HCT116 (cell line): ENCODE data around the gene GTPBP10. TPM values are rescaled to one million over a fixed set of nuclear protein-coding genes. Genes with fewer than 3 reads are reported as not detected.

ENCODE experiments used
- ATAC-seq: fragments of 200-7000 bp; cut with Tn5 transposase; 2 replicates; pipeline ENCODE4 v1.9.1; 2020; ENCODE audit warnings: mild to moderate bottlenecking, moderate library complexity
- BruUV-seq: library from RNA; stranded (reverse); fragments of 400-500 nt; replicated peaks from 2 replicates; lab custom pipeline; 2021; lab: Mats Ljungman, UMichigan
- CTCF ChIA-PET: fragments of 300-600 bp; sonication (Branson Sonifier 250); formaldehyde crosslinking; loops from one replicate; lab custom pipeline; 2021; ENCODE audit warnings: antibody characterized with exemption; lab: Charles Lee
- POLR2A ChIA-PET: fragments of 300-600, 350-600 bp; sonication (Branson Sonifier 250); formaldehyde crosslinking; loops from one replicate; lab custom pipeline; 2021; ENCODE audit warnings: antibody characterized with exemption; lab: Charles Lee
- RAD21 ChIA-PET, 2 experiments: fragments of 300-600 bp; sonication (Branson Sonifier 250); formaldehyde crosslinking; loops; one replicate each; lab custom pipeline; 2023; ENCODE audit warnings: low total read pairs in 2 of 2; ENCODE audit not compliant: uncharacterized antibody in 2 of 2, unreplicated experiment in 2 of 2, low non-redundant PET in 1 of 2; lab: Charles Lee
- DNase-seq: peaks from one replicate; pipeline ENCODE4 v3.0.0-alpha.2; 2010; ENCODE audit warnings: low read depth, low spot score
- H2AFZ ChIP-seq: fragments of 200-600 bp; shearing (Covaris generic), sonication (generic); 2 replicates; pipeline ENCODE4 v1.6.1; 2017; ENCODE audit warnings: low read depth, mixed run types, mixed read lengths, antibody characterized with exemption, low read length; ENCODE audit not compliant: poor library complexity, severe bottlenecking
- H3K27ac ChIP-seq: 2 replicates; pipeline ENCODE4 v1.5.1; 2012; ENCODE audit warnings: low read depth, low read length
- H3K27me3 ChIP-seq: fragments of 200-600 bp; sonication (generic); 2 replicates; pipeline ENCODE4 v1.6.1; 2016; ENCODE audit warnings: mixed run types, low read length, mixed read lengths; ENCODE audit not compliant: insufficient read depth
- H3K36me3 ChIP-seq, 2 experiments: fragments of 200-500 bp in 1 of 2; fragments of 200-600 bp in 1 of 2; sonication (Bioruptor generic) in 1 of 2; sonication (generic) in 1 of 2; 2 replicates each; pipeline versions ENCODE4 v1.5.1 to v1.6.1; 2014 to 2016; ENCODE audit warnings: low read length in 2 of 2, inconsistent platforms in 1 of 2, mixed read lengths in 1 of 2, mixed run types in 1 of 2; ENCODE audit not compliant: insufficient read depth in 2 of 2, control insufficient read depth in 1 of 2
- H3K4me1 ChIP-seq, 2 experiments: fragments of 200-600 bp in 1 of 2; sonication (generic) in 1 of 2; 2 replicates each; pipeline versions ENCODE4 v1.5.1 to v1.6.1; 2012 to 2017; ENCODE audit warnings: low read length in 2 of 2, inconsistent platforms in 1 of 2, mild to moderate bottlenecking in 1 of 2, mixed read lengths in 1 of 2, mixed run types in 1 of 2, moderate library complexity in 1 of 2; ENCODE audit not compliant: insufficient read depth in 2 of 2, control insufficient read depth in 1 of 2
- H3K4me2 ChIP-seq: fragments of 200-600 bp; sonication (generic); 2 replicates; pipeline ENCODE4 v1.6.1; 2017; ENCODE audit warnings: mixed run types, low read length, mixed read lengths
- H3K4me3 ChIP-seq, 2 experiments: fragments of 200-600 bp in 1 of 2; sonication (generic) in 1 of 2; replicated peaks in 1 of 2; 2 replicates each; pipeline ENCODE4 v1.5.1; 2011 to 2016; ENCODE audit warnings: low read length in 2 of 2, control low read depth in 1 of 2, low read depth in 1 of 2, mild to moderate bottlenecking in 1 of 2, mixed read lengths in 1 of 2, mixed run types in 1 of 2
- H3K79me2 ChIP-seq: fragments of 200-600 bp; sonication (generic); 2 replicates; pipeline ENCODE4 v1.6.1; 2017; ENCODE audit warnings: mild to moderate bottlenecking, mixed run types, low read length, moderate library complexity, mixed read lengths; ENCODE audit not compliant: insufficient read depth
- H3K9ac ChIP-seq: fragments of 200-600 bp; sonication (generic); 2 replicates; pipeline ENCODE4 v1.6.1; 2016; ENCODE audit warnings: low read length, mixed read lengths
- H3K9me2 ChIP-seq: fragments of 200-600 bp; sonication (generic), shearing (Covaris generic); 2 replicates; pipeline ENCODE4 v1.6.1; 2017; ENCODE audit warnings: mixed run types, mild to moderate bottlenecking, moderate library complexity; ENCODE audit not compliant: insufficient read depth
- H3K9me3 ChIP-seq, 2 experiments: fragments of 200-500 bp in 1 of 2; fragments of 200-600 bp in 1 of 2; sonication (Bioruptor generic) in 1 of 2; sonication (generic) in 1 of 2; 2 replicates each; pipeline ENCODE4 v1.6.1; 2014 to 2017; ENCODE audit warnings: low read length in 2 of 2, mixed read lengths in 2 of 2, inconsistent platforms in 1 of 2, low read depth in 1 of 2, mild to moderate bottlenecking in 1 of 2, mixed run types in 1 of 2, moderate library complexity in 1 of 2; ENCODE audit not compliant: control insufficient read depth in 1 of 2, insufficient read depth in 1 of 2
- H4K20me1 ChIP-seq: fragments of 200-600 bp; sonication (generic), shearing (Covaris generic); 2 replicates; pipeline ENCODE4 v1.6.1; 2017; ENCODE audit warnings: mixed run types, mild to moderate bottlenecking, moderate library complexity; ENCODE audit not compliant: insufficient read depth
- CTCF ChIP-seq, 3 experiments: fragments of 200-600 bp in 1 of 3; sonication (generic) in 1 of 3; IDR thresholded peaks in 2 of 3; conservative IDR thresholded peaks in 1 of 3; 2 replicates each; pipeline ENCODE4 v1.5.1; 2012 to 2017; ENCODE audit warnings: low read depth in 2 of 3, low read length in 2 of 3, antibody characterized with exemption in 1 of 3, borderline replicate concordance in 1 of 3, control low read depth in 1 of 3, mild to moderate bottlenecking in 1 of 3, mixed read lengths in 1 of 3, mixed run types in 1 of 3, moderate library complexity in 1 of 3; ENCODE audit not compliant: insufficient read depth in 1 of 3
- EZH2phosphoT487 ChIP-seq: fragments of 200-600 bp; IDR thresholded peaks from 2 replicates; pipeline ENCODE4 v1.6.1; 2018; ENCODE audit warnings: antibody characterized with exemption, borderline replicate concordance
- REST ChIP-seq: IDR thresholded peaks from 2 replicates; pipeline ENCODE4 v1.6.1; 2012; ENCODE audit warnings: low read depth
- ZNF274 ChIP-seq: fragments of 200-500 bp; sonication (Bioruptor generic); IDR thresholded peaks from 2 replicates; pipeline ENCODE4 v1.6.1; 2014; ENCODE audit warnings: mild to moderate bottlenecking, low read depth, low read length, inconsistent platforms
- intact Hi-C: fragments of 100-400 bp; cut with micrococcal nuclease; formaldehyde crosslinking; loops from 2 replicates; pipeline ENCODE4 v1.10.0; 2022
- total RNA-seq: library from RNA; stranded (reverse); gene quantifications from one replicate; pipeline ENCODE4 v1.2.1, GENCODE V29; 2021; ENCODE audit not compliant: unreplicated experiment

Gene GTPBP10
- total RNA-seq, 1 experiment from 2014 or later: 36.7 TPM

GRCh38 chr7:90326500-90326899 lies 20.0 kb upstream of the GTPBP10 start:
- RAD21 ChIA-PET: no interaction called here
- intact Hi-C loops: no loop called here
- no peak for TF ChIP-seq REST
- TF ChIP-seq, all 23 proteins: peak for 0
- Histone ChIP-seq H3K9me3 (no peaks in the 10 kb centered on the region), H3K36me3 (no peaks in the 10 kb centered on the region), H4K20me1 (no peaks in the 10 kb centered on the region), H3K4me1 (no peaks in the 10 kb centered on the region), H3K4me2 (no peak overlapping the region), H3K27ac (no peak overlapping the region), H3K79me2 (no peaks in the 10 kb centered on the region), H2AFZ (no peak overlapping the region), H3K4me3 (no peak overlapping the region), H3K9ac (no peak overlapping the region), H3K27me3 (no peaks in the 10 kb centered on the region), H3K9me2 (no peaks in the 10 kb centered on the region; the same call in 1 of the 2 replicates)
- no TSS peak for BruUV-seq
- DNase-seq: no peak
- CTCF ChIA-PET: no interaction called here
- ATAC-seq: no peak
- POLR2A ChIA-PET: no interaction called here

- CTCF ChIA-PET: no interaction called here
- TF ChIP-seq EZH2phosphoT487 (no peak), CTCF (IDR thresholded peaks at IDR 0.05 in 2 of 3, conservative IDR thresholded peaks at IDR 0.05 in 1 of 3; ENCODE audit: borderline replicate concordance in 1 of 3, insufficient read depth in 1 of 3, low read depth in 2 of 3, low read length in 2 of 3) (no peak), REST (no peak), ZNF274 (no peak)
Measured at GRCh38 chr7:90334193-90334843, 12.2 kb upstream of the GTPBP10 start.

More at GRCh38 chr7:90334193-90334843, 12.2 kb upstream of the GTPBP10 start:
- POLR2A ChIA-PET: no interaction called here
- Histone ChIP-seq H3K9me2 (no peaks in the 10 kb centered on the region), H3K27ac (no peak overlapping the region), H3K36me3 (no peaks in the 10 kb centered on the region), H2AFZ (no peak overlapping the region), H3K4me3 (no peak overlapping the region), H3K4me2 (no peak overlapping the region), H3K9ac (no peak overlapping the region), H3K4me1 (no peaks in the 10 kb centered on the region), H3K9me3 (no peaks in the 10 kb centered on the region; a peak in 1 of 4 replicates), H3K27me3 (no peaks in the 10 kb centered on the region), H3K79me2 (no peaks in the 10 kb centered on the region), H4K20me1 (no peaks in the 10 kb centered on the region)
- ATAC-seq (no peak), DNase-seq (no peak)
- intact Hi-C loops: no loop called here
- BruUV-seq: no TSS peak
- RAD21 ChIA-PET: no interaction called here
